Activated T-helper 9 cell treated with anti-CD3 and anti-CD28 coated beads, Interleukin-2, amount 50 U/mL, for 16 hours (primary cell): ENCODE data around the gene RAB6D.
"Not testable (repeated sequence)": the region's sequence is repeated elsewhere in the genome, so short reads cannot be mapped to it uniquely, and the experiment has no call there.

ENCODE experiments used
- DNase-seq: peaks from one replicate; pipeline ENCODE4 v3.0.0-alpha.2; 2020; ENCODE audit warnings: low read depth

RAB6D gene

DNA sequence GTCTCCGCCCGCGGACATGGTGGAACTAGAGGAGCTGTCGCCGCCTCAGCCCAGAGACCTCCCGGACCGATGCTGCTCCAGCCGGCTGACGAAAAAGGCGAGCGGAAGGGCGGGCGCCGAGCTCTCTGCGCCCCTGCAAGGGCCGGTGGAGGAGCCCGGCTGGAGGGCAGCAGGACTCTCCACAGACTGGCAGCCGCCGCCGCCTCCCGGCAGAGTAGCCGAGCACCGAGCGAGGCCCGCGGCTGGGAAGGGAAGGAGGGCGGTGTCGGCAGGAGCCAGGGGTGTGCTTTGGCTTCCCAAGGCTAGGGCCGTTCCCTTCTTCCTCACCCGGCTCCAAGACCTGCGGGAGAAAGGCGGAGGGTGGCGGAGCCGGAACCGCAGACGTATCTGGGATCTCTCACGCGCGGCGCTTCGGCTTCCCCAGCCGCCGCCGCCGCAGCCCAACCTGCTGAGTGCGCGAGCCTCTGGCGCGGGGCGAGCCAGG is at the start of gene RAB6D:
Gene RAB6D, minus strand, starts transcription at position 466 of the 484 bp plus-strand sequence. Its CDS starts 448 bp downstream, at position 18.
- DNase-seq = not testable (repeated sequence)

DNA sequence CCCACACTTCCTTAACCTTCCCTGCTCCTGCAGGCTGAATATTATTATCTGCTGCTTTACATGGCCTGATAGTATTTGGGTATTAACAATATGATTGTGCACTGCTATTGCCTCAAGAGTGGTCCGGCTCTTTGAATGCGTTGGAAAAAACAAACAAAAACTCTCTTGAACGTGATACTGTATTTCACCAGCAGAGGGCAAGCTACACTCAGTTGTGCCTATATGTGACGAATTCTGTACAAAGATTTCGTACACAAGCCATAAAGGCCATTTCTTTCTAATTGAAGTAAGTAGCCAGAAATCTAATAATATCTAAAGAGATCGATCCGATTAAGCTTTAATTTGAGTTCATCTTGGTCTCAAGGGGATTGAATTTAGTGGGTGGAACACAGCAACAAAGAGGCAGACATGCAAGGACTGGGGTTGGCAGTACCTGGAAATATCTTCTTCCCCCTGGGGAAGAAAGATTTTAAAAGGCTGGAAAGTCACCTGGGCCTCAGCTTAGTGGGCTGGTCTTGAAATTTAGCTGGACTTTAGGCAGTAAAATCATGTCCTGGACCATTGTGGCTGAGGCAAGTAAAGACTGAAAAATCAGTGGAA is 49.3 kb upstream of the RAB6D start:
- DNase-seq = no peak

DNA sequence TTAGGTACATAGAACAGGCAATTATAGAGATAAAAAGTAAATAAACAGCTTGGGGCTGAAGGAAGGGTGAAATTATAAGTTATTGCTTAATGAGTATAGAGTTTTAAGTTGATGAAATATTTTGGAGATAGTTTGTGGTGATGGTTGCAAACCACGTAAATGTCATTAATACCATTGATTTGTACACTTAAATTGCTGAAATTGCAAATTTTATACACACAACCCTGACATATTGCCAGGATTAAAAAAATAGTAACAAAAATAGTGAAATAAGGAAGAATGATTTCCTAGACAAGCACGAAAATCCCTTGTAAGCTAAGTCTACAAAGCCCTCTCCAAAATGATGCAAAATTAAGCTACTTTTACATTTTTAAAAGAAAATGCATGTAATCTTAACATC is 46.2 kb upstream of the RAB6D start:
- DNase-seq = no peak

DNA sequence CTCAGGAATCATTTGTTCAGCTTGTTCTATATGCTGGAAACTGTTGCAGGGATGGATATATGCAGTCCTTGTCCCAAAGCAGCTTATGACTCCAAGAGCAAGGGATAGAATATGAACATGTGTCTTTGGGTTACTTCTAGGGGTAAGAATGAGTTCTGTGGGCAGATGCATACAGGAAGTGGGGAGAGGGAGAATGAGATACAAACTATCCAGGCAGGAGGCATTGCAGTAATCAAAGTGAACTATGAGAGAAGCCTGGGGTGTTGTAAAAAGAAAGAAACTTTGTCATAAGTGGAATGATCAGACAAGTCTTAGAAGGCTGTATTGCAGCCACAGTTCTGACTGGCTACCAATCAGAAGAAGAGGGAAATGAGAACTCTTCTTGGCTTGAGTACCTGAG is 44.8 kb upstream of the RAB6D start:
- DNase-seq = no peak

DNA sequence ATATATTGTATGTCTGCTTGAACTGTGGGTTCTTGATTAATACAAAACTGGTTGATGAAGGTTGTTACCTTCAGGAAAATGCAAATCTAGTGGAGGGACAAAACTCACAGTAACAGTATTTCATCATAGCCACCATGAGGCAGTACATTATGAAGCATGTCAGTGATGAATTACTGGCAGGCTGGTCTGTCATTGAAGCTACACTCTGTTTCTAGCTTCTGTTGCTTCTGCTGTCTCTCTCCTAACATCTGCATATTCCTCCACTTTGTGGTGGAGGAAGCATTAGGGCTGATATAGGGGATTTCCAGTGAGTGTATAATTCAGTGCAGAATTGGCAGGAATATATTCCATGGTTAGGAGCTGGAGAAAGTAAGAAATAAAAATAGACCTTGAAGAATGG is 44.2 kb upstream of the RAB6D start:
- no peak for DNase-seq

DNA sequence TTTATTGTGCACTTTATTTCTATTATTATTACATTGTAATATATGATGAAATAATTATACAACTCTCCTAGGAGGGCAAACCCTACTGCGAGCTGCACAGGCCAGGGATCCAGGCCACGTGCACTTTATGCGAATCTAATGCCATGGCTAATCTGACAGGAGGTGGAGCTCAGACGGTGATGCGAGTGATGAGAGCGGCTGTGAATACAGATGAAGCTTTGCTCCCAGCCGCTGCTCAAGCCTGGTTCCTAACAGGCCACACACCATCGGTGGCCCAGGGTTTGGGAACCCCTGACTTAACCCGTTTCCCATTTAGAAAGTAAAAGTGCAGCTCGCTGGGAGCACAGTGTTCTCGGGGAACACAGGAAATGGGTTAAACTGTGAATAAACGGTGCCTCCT is 40.8 kb upstream of the RAB6D start:
- DNase-seq = no peak

DNA sequence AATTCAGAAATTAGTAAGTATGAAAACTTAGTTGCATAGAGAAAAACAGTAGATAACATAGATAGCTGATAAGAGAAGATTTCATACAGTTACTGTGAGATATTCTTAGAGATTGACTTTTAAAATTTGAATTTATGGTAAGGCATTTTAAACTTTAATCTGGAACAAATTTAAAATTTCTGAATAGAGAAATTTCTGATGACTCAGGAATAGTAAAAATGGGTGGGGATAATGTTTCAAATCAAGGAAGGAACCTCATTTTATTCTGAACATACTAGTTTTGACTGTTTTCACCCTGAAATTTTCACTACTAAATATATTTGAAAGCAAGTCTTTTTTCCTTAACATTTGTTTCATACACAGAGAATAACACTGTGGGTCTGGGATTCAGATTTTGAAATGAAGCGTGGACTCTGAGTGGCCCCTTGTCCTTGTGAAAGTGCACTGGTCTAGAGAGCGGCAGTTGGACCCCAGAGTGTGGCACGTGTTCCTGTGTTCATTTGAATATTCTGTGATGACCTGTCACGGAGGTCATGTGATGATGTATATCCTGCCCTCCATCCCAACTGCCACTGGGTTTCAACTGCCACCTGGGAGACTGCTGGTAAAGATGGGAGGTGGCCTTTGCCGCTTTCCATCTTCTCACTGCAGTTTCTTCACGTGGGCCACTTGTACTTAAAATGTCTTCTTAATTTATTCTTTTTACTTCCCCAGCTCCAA is 38.5 kb upstream of the RAB6D start:
- DNase-seq = no peak

DNA sequence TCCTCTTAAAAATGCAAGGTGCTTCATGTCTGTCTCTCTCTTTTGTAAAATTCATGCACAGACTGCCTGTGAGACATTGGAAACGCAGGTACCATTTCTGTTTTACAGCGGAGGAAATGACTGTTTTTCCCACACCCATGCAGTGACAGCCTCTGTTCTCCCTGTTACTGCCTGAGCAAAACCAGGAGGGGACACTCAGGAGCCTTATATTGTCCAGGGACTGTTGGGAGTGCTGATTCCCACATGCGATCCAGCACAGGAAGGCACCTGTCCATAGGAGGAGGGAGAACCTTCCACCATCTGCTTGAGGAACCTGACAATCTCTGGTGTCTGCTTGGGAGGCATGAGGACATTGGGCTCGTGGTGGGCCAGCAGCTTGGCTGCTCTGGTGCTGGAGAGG is 36.9 kb upstream of the RAB6D start:
- no peak for DNase-seq

DNA sequence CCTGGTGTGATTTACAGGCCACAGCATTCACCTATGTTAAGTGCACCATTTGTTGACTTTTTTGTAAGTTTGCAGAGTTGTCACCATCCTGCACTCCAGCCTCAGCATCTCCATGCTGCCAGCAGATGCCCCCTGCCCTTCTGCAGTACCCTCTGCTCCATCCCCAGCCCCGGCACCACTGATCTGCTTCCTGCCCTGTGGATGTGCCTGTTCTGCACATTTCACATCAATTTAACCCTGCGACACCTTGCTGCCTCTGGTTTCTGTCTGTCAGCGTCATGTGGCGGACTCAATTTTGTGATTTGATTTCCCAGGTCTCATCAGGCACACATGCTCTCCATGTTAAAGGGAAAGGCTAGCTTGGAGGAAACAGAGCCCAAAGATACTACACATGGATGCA is 36.5 kb upstream of the RAB6D start:
- DNase-seq = not testable (repeated sequence)

DNA sequence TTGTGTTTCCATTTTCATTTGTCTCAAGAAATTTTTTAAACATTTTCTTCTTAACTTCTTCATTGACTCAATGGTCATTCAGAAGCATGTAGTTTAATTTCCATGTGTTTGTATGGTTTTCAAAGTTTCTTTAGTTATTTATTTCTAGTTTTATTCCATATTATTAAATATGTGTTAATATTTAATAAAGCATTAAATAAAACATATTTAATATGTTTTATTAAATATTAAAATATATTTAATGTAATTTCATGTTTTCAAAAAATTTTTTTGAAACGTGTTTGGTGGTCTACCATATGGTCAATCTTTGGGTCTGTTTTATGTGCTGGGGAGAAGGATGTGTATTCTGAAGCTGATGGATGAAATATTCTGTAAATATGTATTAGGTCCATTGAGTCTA is 32.2 kb upstream of the RAB6D start:
- DNase-seq = not testable (repeated sequence)

DNA sequence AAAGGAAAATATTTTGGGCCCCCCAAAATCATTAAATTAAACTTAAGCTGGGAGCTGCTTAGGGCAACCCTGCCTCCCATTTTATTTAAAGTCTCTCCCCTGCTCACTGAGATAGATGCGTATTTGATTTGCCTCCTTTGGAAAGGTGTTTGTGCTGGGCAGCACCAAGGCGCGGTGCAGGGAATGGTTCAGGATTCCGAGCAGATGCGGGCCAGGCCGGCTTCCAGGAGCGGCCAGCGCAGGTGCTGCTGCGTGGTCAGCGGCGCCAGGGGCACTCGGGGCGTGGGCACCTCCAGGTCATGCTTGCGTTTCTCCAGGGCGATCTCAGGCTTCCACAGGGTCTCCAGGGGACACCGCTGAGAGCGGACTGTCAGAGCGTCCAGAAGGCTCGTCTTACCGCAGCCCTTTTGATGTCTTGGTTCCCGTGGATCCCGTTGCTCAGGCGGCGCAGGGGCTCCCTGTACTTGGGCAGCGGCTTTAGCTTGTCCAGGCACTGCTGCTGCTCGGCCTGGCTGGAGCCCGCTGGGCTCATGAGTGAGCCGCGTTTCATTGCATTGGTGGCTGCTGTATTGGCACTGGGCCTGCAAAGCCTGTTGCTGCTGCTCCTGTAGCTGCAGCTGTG is 31.2 kb upstream of the RAB6D start:
- DNase-seq = not testable (repeated sequence)

DNA sequence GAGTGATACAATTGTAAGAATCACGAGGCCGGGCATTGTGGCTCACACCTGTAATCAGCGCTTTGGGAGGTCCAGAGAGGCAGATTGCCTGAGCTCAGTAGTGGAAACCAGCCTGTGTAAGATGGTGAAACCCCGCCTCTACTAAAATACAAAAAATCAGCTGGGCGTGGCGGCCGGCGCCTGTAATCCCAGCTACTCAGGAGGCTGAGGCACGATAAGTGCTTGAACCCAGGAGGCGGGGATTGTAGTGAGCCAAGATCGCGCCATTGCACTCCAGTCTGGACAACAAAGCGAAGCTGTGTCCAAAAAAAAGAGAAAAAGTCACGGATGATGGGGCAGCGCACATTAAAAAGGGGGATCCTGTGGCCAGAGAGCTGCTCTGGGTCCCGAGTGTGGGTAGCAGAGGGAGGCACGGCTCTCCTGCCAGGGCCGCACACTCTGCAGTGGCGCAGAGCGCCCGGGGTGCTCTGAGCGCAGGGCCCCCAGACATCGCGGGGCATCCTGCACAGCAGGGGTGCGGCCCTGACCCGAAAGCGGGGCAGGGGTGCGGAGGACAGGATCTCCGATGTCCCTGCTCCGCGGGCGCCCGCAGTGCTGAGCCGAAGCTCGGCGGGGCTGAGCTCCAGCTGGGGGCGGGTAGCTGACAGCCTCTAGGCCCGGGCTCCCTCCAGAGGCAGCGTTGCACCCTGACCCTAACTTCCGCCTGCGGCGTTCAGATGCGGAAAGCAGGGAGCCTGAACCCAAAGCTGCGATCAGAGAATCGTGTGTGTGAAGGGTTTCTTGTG is 30.4 kb upstream of the RAB6D start:
- no peak for DNase-seq

DNA sequence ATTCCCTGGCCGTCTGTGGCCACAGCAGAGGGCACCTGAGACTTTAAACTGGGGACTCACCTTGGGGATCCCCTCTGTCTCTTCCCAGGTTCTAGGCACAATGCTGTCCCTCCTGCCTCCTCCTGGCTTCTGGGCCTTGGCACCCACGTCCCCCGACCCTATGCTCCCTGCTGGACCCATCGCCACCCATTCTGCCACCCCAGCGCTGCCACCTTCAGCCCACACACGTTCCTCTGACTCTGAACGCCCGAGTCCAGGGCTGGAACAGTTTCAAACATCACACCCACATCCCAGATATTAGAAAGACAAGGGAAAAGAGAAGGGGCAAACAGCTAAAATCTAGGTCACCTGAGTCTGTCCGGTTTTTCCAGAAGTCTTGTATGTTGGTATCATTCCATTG is 28.0 kb upstream of the RAB6D start:
- DNase-seq = not testable (repeated sequence)

DNA sequence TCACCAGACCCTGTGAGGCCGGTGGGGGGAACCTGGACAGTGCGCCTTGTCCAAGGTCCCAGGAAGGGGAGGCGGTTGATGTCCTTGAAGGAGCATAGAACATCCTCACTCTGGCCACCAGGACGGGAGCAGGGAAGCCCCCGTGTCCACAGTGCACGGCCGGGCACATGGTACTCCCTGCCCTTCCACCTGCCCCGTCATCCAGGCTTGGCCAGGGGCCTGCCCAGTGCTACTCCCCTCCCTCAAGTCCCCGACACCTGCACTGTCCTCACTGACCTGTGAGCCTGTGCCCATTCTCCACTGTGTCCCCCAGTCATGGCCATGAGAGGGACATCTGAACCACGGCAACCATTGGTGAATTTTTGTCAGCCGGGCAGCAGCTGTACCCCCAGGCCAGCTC is 27.5 kb upstream of the RAB6D start:
- DNase-seq = not testable (repeated sequence)

DNA sequence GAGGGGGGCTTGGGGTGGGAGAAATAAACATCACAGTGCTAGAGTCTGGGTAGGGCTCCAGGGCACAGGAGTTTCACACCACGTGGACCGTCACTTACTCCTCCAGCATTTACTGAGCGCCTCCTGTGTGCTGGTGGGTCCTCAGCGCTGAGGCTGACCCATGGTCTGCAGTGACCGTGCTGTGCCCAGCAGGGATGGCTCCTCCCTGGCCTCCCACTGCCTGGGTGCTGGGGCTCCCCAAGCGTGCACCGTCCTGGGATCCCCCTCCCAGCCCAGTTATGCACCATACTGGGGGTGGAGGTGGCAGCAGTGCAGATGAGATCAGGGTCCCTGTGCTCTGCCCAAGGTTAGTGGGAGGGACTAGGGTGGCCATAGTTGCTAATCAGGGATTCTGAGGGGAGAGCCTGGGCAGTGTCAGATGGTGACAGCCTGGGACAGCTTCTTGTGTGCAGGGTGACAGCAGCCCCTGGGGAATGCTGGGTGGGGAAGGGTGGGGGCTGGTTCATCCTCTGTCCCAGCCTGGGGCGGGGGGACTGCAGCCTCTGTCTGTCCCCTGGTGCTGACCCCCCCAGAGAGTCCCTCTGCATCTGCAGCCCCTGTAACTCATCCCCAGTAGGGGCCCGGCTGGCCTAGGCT is 26.6 kb upstream of the RAB6D start:
- DNase-seq = not testable (repeated sequence)

DNA sequence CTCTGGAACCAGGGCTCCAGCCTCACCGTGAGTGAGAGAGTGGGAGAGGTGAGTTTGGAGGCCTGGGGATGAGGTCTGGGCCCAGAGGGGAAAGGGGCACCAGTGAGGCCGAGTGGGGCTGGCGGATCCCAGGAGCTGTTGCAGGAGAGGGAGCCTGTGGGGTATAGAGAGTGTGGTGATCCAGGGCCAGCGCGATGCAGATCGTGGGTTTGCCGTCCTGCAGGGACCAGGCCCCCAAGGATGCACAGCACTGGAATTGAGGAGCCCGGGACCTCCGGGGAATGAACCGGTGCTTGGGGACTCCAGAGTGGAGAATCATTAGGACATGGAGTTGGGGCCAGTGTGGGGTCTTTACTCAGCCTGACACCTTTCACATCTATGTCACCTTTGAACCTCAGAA is 25.7 kb upstream of the RAB6D start:
- DNase-seq = no peak

DNA sequence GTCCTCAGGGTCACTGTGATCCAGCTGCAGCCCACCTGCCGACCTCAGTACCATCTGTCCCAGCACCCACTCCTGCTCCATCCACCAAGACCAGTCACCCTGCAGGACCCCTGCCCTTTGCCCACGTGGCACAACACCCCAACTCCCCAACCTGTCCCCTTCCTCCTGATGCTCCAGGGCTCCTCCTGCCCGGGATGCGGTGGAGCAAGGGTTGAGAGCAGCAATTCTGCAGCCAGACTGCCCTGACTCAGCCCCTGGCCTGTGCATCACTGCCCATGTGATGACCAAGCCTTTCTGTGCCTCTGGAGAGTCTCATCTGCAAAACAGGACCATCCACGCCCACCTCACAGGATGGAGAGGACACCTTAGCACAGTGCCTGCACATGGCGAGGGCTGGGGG is 24.9 kb upstream of the RAB6D start:
- not testable (repeated sequence) for DNase-seq

DNA sequence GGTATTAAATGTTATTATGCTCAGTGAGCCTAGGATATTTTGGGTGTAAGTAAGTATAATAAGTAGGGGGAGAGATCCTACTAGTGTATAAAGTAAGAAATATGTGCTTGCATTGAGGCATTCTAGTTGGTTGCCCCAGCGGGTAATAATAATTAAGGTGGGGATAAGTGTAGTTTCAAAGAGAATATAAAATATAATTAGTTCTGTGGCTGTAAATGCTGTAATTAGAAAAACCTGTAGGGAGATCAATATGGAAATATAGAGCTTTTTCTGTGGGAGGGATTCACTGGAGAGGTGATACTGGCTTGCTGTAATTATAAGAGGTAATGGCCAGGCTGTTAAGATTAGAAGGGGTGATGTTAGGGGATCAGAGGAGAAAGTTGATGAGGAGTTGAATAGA is 9.1 kb upstream of the RAB6D start:
- not testable (repeated sequence) for DNase-seq

DNA sequence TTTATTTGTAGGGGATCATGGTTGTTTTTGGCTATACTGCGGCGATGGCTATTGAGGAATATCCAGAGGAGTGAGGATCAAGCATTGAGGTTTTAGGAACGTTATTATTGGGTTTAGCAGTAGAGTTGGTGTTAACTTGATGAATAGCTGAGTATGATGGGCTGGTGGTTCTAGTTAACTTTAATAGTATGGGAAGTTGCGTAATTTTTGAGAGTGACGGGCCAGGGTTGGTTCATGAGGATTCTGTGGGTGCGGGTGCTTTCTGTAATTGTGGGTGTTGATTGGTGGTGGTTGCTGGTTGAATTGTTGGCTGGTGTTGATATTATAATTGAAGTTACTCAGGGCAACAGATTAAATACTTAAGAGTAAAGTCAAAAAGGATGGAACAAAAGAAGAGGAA is 6.0 kb upstream of the RAB6D start:
- no peak for DNase-seq

DNA sequence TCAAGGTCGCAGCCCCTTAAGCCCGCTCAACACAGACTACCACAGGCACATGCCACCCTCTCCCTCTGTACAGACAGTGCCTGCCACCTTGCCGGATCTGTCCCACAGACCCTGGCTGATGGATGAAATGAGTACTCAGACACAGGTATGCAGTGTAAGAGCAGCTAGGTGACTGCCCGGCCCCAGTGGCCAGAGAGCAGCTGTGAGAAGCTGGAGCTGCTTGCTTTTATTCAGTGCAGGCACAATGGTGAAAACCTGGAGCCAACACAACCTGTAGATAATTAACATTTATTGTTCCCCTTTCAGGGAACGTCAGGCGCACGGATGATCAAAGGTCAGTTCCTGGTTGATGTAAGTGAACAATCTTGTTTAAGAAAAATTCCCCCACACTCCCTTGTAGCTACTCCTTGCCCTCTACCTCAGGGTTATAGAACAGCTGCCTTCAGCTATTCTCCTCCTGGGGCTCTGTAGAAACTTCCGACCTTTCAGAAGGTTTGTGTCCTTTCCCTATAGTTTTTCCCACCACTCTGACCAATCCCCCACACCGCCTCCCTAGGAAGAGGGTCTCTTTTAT is 4.6 kb upstream of the RAB6D start:
- not testable (repeated sequence) for DNase-seq

DNA sequence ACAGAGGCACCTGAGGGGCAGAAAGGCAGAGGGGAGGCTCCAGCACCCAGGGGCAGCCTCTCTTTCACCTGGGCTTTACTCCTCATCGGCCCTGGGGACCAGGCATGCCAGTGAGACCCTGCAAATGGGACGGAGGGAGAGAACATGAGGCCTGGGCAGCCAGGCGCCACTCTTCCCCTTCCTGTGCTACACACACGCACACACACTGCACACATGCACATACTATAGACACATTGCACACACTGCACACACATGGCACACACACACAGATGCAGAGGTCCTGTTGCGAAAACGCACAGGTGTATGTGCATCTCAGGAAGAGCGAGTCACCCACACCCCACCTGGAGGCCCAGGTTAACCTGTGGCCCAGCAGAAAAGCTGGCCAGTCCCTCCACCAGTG is 3.4 kb upstream of the RAB6D start:
- no peak for DNase-seq

DNA sequence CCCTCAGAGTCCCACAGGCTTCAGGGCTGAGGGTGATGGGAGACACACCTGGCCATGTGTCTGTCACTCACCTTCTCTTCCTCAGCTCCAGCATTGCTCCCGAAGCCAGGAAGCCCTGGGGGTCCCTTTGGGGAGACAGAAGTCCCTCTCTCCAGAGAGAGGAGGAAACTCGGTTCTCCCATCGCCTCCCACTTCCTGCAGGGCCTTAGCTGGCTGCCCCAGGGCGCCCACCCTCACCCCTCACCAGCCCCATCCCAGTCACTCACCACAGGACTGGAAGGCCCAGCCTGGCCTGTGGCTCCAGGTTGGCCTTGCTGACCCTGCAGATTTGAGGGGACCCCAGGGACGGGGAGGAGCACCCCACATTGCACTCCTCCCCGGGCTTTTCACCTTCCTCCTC is 2.7 kb upstream of the RAB6D start:
- no peak for DNase-seq
